ENCODE data around the gene CTRL.

DNA sequence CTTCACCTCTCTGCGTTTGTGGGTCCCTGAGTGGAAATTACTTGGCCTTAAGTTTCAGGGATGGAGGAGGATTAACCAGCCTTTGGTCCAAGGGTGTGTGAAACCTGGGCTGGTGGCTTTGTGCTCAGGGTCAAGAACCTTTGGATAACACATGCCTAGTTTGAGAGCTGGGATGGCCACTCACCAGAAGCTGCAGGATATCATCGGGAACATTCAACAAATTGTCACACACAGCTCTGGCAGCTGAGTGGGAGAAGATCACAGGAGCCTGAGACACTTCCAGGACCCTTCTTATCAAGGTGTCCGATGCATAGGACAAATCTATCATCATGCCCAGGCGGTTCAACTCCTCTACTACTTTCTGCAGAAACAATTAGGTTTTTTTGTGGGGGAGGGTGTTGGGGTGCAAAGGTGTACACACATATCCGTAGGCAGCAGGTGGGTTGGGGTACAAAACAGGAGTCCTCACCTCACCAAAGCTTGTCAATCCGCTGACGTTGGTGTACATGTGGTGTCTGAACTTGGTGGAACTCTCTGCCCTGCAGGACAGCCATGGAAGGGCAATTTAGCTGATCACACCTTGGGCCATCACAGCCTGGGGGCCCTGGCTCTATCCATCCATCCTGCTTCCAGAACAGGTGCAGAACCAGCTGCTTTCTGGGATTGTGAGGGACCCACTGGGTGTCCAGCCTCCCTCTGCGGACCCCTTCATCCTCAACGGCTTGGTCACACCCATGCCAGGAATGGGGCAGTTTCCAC, 46.0 kb upstream of the CTRL start:
- TF ChIP-seq POLR2AphosphoS5 (IDR thresholded peaks at IDR 0.05; ENCODE audit: insufficient read depth, low read depth, low read length) = no peak
- TF ChIP-seq, protein P1, sequence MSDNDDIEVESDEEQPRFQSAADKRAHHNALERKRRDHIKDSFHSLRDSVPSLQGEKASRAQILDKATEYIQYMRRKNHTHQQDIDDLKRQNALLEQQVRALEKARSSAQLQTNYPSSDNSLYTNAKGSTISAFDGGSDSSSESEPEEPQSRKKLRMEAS (IDR thresholded peaks at IDR 0.05; ENCODE audit: insufficient read depth, insufficient read length) = no peak
- TF ChIP-seq, protein P2, sequence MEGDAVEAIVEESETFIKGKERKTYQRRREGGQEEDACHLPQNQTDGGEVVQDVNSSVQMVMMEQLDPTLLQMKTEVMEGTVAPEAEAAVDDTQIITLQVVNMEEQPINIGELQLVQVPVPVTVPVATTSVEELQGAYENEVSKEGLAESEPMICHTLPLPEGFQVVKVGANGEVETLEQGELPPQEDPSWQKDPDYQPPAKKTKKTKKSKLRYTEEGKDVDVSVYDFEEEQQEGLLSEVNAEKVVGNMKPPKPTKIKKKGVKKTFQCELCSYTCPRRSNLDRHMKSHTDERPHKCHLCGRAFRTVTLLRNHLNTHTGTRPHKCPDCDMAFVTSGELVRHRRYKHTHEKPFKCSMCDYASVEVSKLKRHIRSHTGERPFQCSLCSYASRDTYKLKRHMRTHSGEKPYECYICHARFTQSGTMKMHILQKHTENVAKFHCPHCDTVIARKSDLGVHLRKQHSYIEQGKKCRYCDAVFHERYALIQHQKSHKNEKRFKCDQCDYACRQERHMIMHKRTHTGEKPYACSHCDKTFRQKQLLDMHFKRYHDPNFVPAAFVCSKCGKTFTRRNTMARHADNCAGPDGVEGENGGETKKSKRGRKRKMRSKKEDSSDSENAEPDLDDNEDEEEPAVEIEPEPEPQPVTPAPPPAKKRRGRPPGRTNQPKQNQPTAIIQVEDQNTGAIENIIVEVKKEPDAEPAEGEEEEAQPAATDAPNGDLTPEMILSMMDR (IDR thresholded peaks at IDR 0.05; ENCODE audit: extremely low read depth in 1 of 2, insufficient read depth in 1 of 2, low read depth in 1 of 2, low read length in 2 of 2) = no peak
- TF ChIP-seq MYC (IDR thresholded peaks at IDR 0.05; ENCODE audit: low read depth, low read length) = no peak
- TF ChIP-seq FOS (IDR thresholded peaks at IDR 0.05; ENCODE audit: borderline replicate concordance, insufficient read depth, low read length) = no peak
- TF ChIP-seq GATA2 (IDR thresholded peaks at IDR 0.05; ENCODE audit: insufficient read depth, insufficient read length, low read depth, low read length) = no peak
- no peak for TF ChIP-seq POLR2A (IDR thresholded peaks at IDR 0.05; ENCODE audit: low read depth, low read length)

All from endothelial cell of umbilical vein (primary cell).